Epithelial cell of proximal tubule (primary cell): ENCODE data around the gene CNTFR. TPM values are rescaled to one million over a fixed set of nuclear protein-coding genes. Genes with fewer than 3 reads are reported as not detected.

Source experiments
- DNase-seq: peaks from one replicate; pipeline ENCODE4 v3.0.0-alpha.2; 2011; ENCODE audit warnings: low read depth
- H3K4me3 ChIP-seq: 2 replicates; pipeline ENCODE4 v1.5.1; 2011; ENCODE audit warnings: low read depth, mild to moderate bottlenecking, low read length
- total RNA-seq: library from RNA; depleted of rRNA; stranded (reverse); fragments of >200 nt; gene quantifications from 2 replicates; pipeline ENCODE4 v1.2.3, GENCODE V29; 2015
- TF ChIP-seq, protein P1 (sequence below): conservative IDR thresholded peaks from 2 replicates; pipeline ENCODE4 v1.5.1; 2012; ENCODE audit warnings: low read depth, mild to moderate bottlenecking, low read length

The CNTFR gene
- total RNA-seq, 1 donor from 2014 or later = not detected

DNA sequence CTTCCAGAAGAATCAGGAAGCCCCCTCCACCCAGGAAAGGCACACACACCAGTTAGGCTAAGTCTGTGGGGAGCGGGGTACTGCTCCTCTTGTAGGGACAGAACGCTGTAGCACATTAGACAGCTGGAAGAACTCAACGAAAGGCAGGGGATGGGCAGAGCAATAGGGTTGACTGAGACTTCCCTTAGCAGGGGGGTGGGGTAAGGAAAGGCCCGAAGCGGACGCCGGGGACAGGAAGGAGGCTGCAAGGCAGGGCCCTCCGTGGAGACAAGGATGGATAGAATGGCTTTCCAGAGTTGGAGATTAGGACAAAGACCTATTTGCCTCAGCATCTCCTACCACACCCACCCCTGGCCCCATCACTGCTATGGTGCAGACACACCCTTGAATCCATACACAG, 14.3 kb downstream of the CNTFR start:
- no peak overlapping the region for H3K4me3 ChIP-seq
- no peak for DNase-seq

DNA sequence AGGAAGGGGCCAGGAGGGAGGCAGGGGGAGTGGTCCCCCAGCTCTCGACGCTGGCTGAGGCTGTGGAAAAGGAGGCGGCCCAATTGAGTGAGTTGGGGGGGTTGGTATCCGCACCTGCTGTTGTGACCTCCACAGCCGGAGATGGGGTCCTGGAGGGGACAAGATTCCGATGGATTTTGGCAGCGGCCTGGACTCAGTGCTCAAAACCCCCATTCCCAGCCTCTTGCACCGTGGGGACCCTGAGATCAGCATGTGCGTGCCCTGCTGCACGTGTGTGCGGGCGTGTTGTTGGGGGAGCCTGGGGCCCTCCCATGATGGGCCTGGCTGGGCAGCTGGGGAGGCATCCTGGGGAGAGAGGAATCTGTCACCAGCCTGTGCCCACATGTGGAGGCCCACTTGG, 15.0 kb downstream of the CNTFR start:
- DNase-seq = no peak
- TF ChIP-seq, protein P1, sequence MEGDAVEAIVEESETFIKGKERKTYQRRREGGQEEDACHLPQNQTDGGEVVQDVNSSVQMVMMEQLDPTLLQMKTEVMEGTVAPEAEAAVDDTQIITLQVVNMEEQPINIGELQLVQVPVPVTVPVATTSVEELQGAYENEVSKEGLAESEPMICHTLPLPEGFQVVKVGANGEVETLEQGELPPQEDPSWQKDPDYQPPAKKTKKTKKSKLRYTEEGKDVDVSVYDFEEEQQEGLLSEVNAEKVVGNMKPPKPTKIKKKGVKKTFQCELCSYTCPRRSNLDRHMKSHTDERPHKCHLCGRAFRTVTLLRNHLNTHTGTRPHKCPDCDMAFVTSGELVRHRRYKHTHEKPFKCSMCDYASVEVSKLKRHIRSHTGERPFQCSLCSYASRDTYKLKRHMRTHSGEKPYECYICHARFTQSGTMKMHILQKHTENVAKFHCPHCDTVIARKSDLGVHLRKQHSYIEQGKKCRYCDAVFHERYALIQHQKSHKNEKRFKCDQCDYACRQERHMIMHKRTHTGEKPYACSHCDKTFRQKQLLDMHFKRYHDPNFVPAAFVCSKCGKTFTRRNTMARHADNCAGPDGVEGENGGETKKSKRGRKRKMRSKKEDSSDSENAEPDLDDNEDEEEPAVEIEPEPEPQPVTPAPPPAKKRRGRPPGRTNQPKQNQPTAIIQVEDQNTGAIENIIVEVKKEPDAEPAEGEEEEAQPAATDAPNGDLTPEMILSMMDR = no peak

More for the DNA sequence above, 14.3 kb downstream of the CNTFR start:
- TF ChIP-seq, protein P1 = no peak

DNA sequence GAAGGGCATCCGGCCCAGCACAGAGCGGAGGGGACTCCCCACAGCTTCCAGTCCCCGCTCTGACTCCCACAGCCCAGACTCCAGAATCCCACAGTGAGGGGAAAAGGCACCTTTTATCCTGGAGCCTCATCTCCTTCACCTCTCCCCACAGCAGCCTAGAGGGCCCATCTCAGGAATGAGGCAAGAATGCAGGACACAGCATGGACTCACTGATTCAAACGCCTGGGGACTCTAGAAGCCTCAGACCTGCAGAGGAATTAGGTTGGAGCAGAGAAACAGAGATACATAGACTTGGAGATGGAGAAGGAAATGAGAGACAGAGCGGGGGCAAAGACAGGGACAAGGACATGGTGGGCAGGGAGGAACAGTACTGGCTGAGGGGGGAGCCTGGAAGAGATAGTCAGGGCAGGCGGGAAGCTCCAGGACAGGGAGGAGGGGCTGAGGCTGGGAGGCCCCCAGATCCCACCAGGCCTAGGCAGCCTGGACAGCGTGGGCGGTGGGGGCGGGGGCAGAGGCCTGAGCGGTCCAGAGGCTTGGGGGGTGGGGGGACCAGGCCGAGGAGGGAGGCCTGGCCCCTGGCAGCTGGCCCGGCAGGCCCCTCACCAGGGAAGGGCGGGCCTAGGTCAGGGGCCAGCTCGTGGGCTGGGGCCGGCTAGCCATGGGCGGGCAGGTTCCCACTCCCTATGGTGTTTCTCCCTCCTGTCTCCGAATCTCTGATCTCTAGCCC, 15.8 kb downstream of the CNTFR start:
- TF ChIP-seq, protein P1 = no peak
- no peak overlapping the region for H3K4me3 ChIP-seq
- no peak for DNase-seq

More for the DNA sequence above, 15.0 kb downstream of the CNTFR start:
- no peak overlapping the region for H3K4me3 ChIP-seq

DNA sequence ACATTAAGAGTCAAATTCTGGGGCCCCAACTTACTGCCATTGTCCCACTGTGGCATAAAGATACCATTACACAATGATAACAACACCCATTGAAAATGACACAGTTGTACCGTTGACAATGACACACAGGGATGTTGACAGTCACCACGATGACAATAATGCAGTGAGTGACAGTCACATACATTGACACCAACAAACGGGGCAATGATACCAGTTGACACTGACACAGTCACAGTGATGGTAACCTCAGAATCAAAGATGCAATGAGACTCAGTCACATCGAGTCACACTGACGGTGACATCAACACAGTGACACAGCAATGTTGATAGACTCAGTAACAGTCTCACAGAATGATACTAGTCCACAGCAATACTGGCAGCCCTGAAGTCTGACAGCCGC, 16.9 kb downstream of the CNTFR start:
- TF ChIP-seq, protein P1 = no peak
- H3K4me3 ChIP-seq = no peak overlapping the region
- no peak for DNase-seq

DNA sequence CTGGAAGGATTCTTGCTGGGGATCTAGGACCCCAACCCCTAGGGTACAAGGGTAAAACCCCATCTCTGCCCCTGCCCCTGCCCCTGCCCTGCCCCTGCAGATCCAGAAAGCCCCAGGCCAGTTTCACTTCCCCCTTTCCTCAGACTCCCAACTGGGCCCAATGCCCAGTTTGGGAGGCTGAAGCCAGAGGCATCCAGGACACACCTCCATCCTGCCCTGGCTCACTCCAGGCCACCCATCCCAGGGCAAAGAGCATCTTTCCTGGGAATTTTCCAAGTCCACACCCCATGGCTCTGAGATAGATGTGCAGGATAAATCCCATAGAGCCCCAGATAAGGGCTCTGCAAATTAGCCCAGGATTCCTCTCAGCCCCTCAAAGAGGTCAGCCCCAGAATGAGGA, 17.4 kb downstream of the CNTFR start:
- H3K4me3 ChIP-seq = no peak overlapping the region
- TF ChIP-seq, protein P1 = no peak
- no peak for DNase-seq

DNA sequence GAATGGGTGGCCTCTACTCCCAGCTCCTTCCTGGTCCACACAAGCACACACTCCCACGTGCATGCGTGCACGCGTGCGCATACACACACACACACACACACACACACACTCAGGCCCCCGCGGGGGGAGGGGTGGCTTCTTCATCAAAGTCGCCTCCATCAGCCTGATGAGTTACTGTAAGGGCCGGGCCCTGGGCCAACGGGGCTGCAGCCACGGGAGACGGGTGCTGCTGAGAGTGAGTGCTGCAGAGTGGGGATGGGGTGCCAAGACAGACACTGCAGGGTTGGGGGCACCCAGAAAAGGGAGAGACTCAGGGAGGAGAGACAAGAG, 18.1 kb downstream of the CNTFR start:
- H3K4me3 ChIP-seq = no peak overlapping the region
- TF ChIP-seq, protein P1 = no peak
- no peak for DNase-seq

DNA sequence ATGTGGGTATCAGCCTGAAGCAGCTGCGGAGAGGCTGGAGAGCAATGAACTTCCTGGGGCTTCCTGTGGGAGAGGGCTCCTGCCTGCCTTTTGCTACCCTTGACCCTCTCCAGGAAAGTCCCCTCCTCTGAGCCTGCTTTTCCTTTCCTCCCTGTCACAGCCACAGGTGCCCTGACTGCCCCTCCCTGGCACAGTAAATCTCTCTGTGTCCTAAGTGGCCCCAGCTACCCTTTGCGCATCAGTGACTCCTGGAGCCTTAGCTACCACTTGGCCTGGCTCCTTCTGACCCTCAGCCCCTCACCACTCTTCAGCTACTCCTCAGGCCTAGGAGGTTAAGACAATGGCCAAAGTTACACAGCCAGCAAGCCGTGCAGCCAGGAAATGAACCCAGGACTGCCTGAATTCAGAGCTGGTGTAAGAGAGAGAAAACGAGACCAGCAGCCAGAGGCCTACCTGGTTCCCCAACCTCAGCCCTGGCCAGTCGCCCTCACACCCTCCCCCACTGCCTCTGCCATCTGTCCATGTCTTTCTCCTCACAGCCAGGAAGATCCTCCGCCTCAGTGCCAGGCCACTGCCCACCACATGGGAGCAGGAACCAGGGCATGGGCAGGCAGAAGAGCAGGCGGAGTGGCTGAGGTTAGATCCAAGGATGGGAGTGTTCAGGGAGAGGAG, 18.6 kb downstream of the CNTFR start:
- DNase-seq = no peak
- TF ChIP-seq, protein P1 = no peak
- H3K4me3 ChIP-seq = no peak overlapping the region
